Lower leg skin (tissue), 4 donors: ENCODE measurements around the gene CDKAL1. TPM values are rescaled to one million over a fixed set of nuclear protein-coding genes. Genes with fewer than 3 reads are reported as not detected.

ENCODE experiments used
- DNase-seq, 2 donors: peaks; one replicate each; pipeline ENCODE4 v3.0.0-alpha.2; 2019; ENCODE audit warnings: low spot score in 2 of 2
- H3K4me3 ChIP-seq: fragments of 200-600 bp; sonication (generic); 2 replicates; pipeline ENCODE4 v1.5.1; 2017; ENCODE audit warnings: mild to moderate bottlenecking, low read depth; ENCODE audit not compliant: poor library complexity, severe bottlenecking
- POLR2A ChIP-seq, 2 donors: fragments of 450-650 bp; IDR thresholded peaks; one replicate each; pipeline ENCODE4 v1.6.1; 2016 to 2017; ENCODE audit warnings: antibody characterized with exemption in 2 of 2, mild to moderate bottlenecking in 1 of 2, moderate library complexity in 1 of 2
- WGBS, 2 donors: methylation state at CpG; one replicate each; pipeline ENCODE4 v1.1.5; 2018; 5-methylcytosine and 5-hydroxymethylcytosine counted together
- intact Hi-C: fragments of 100-400 bp; cut with DNase I; formaldehyde crosslinking; loops from one replicate; pipeline ENCODE4 v1.15.0; 2023; ENCODE audit warnings: low total_unique reads
- total RNA-seq, 4 donors: library from RNA; depleted of rRNA; stranded (reverse); fragments of >200 nt; gene quantifications; one replicate each; pipeline ENCODE4 v1.1.0, GENCODE V29; 2016
- TF ChIP-seq, protein P1 (sequence below), 3 donors: fragments of 450-650 bp; IDR thresholded peaks; one replicate each; pipeline ENCODE4 v1.5.1; 2016; ENCODE audit warnings: antibody characterized with exemption in 3 of 3, mild to moderate bottlenecking in 3 of 3, moderate library complexity in 2 of 3

CDKAL1 gene
- total RNA-seq, 4 donors from 2014 or later = 10.3 to 18.0 (median 11.6) TPM

- TF ChIP-seq, protein P1, sequence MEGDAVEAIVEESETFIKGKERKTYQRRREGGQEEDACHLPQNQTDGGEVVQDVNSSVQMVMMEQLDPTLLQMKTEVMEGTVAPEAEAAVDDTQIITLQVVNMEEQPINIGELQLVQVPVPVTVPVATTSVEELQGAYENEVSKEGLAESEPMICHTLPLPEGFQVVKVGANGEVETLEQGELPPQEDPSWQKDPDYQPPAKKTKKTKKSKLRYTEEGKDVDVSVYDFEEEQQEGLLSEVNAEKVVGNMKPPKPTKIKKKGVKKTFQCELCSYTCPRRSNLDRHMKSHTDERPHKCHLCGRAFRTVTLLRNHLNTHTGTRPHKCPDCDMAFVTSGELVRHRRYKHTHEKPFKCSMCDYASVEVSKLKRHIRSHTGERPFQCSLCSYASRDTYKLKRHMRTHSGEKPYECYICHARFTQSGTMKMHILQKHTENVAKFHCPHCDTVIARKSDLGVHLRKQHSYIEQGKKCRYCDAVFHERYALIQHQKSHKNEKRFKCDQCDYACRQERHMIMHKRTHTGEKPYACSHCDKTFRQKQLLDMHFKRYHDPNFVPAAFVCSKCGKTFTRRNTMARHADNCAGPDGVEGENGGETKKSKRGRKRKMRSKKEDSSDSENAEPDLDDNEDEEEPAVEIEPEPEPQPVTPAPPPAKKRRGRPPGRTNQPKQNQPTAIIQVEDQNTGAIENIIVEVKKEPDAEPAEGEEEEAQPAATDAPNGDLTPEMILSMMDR (IDR thresholded peaks at IDR 0.05) = no peak
- TF ChIP-seq POLR2A (IDR thresholded peaks at IDR 0.05) = no peak
- no peak overlapping the region for H3K4me3 ChIP-seq
- no peak for DNase-seq
- intact Hi-C loops = no loop called here
- 5 to 15% methylated on average over 5 of the region's 5 CpGs for WGBS, 2 donors
Measured at GRCh38 chr6:21109391-21110178, 575.3 kb downstream of the CDKAL1 start.

GRCh38 chr6:21110684-21111083, 576.4 kb downstream of the CDKAL1 start:
- DNase-seq = no peak
- WGBS, 2 donors = 93 to 95% methylated on average over 5 of the region's 5 CpGs
- no peak overlapping the region for H3K4me3 ChIP-seq
- intact Hi-C loops = no loop called here
- TF ChIP-seq, protein P1 (IDR thresholded peaks at IDR 0.05) = no peak
- no peak for TF ChIP-seq POLR2A (IDR thresholded peaks at IDR 0.05)

DNA sequence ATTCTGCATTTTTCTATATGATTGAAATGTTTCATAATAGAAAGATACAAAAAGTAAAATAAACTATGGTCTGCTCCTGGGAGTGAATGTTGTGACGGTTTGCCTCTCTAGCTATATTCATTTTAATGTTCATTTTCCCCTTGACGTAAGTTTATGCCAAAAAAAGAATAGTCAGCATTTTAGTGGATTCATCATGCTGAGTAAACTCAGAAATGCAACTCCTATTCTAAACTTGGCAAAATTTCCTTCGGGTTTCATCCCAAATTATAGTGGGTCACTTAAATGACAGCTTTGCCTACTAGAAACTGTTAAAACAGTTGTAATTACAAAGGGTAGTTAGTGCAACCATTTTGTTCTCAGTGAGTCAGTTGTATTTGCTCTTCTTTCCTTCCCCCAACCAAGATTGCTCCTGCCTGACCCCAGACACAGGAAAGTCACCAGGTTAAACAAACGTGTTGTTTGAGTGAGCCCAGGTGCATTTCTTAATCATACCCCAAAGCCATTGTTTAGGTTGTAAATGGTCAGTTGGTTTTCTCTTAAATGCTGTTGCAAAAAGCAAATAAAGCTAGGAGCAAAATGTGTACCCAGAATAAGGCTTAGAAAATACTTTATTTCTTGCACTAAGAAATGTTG, 577.0 kb downstream of the CDKAL1 start:
- intact Hi-C loops = no loop called here
- TF ChIP-seq POLR2A (IDR thresholded peaks at IDR 0.05) = no peak
- TF ChIP-seq, protein P1 (IDR thresholded peaks at IDR 0.05) = no peak
- H3K4me3 ChIP-seq = no peak overlapping the region
- 66 to 76% methylated on average over 4 of the region's 4 CpGs for WGBS, 2 donors
- no peak for DNase-seq

GRCh38 chr6:21115111-21115510, 580.9 kb downstream of the CDKAL1 start:
- no peak overlapping the region for H3K4me3 ChIP-seq
- no peak for DNase-seq
- 44 to 47% methylated on average over 2 of the region's 2 CpGs for WGBS, 2 donors
- TF ChIP-seq POLR2A (IDR thresholded peaks at IDR 0.05) = no peak
- TF ChIP-seq, protein P1 (IDR thresholded peaks at IDR 0.05) = no peak
- intact Hi-C loops = no loop called here

DNA sequence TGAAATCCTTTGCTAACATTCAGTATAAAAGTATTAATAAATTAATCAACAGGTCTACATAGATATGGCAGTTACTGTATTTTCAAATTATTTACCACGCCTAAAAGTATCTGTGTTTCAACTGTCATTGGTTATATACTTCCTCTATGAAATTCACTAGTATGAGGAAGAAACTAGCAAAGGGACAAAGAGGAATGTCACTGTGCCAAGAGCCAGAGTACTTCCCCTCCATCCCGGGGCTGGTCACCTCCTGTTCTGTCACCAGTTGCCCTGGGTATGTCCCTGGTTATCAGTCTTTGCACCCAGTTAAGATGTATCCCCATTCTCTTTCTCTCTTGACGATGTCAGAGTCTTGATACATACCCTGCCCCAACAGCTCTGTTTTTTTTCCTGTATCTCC, 582.5 kb downstream of the CDKAL1 start:
- DNase-seq = no peak
- intact Hi-C loops = no loop called here
- H3K4me3 ChIP-seq = no peak overlapping the region
- WGBS, 2 donors = 88 to 93% methylated on average over 3 of the region's 3 CpGs
- TF ChIP-seq, protein P1 (IDR thresholded peaks at IDR 0.05) = no peak
- no peak for TF ChIP-seq POLR2A (IDR thresholded peaks at IDR 0.05)
